Esophagus squamous epithelium (tissue), 5 donors: ENCODE measurements around the gene ABCB9. TPM values are rescaled to one million over a fixed set of nuclear protein-coding genes. Genes with fewer than 3 reads are reported as not detected.

Experiments used
- DNase-seq: peaks from one replicate; lab custom pipeline; 2025; lab: John Stamatoyannopoulos, UW
- H3K27ac ChIP-seq, 4 donors: fragments of 200-600 bp; sonication (generic); one replicate each; pipeline ENCODE4 v1.5.1; 2016 to 2019; ENCODE audit warnings: mild to moderate bottlenecking in 1 of 4
- H3K27me3 ChIP-seq, 4 donors: fragments of 200-600 bp; sonication (generic); 1 replicate in 3 of 4; 2 replicates in 1 of 4; pipeline versions ENCODE4 v1.5.1 to v1.6.0; 2017 to 2021; ENCODE audit warnings: antibody characterized with exemption in 1 of 4
- H3K36me3 ChIP-seq, 3 donors: fragments of 200-600 bp; sonication (generic); one replicate each; pipeline ENCODE4 v1.5.1; 2016 to 2019
- H3K4me1 ChIP-seq, 3 donors: fragments of 200-600 bp; sonication (generic); one replicate each; pipeline ENCODE4 v1.5.1; 2017 to 2019
- H3K4me3 ChIP-seq, 4 donors: fragments of 200-600 bp; sonication (generic); 1 replicate in 3 of 4; 2 replicates in 1 of 4; pipeline ENCODE4 v1.5.1; 2016 to 2019; ENCODE audit warnings: mild to moderate bottlenecking in 2 of 4, moderate library complexity in 1 of 4
- H3K9me3 ChIP-seq, 3 donors: fragments of 200-600 bp; sonication (generic); one replicate each; pipeline ENCODE4 v1.5.1; 2016 to 2019
- CTCF ChIP-seq, 6 experiments: fragments of 450-650 bp in 4 of 6; fragments of 200-600 bp in 2 of 6; sonication (generic) in 2 of 6; IDR thresholded peaks; one replicate each; pipeline ENCODE4 v1.5.1; 2016 to 2019; ENCODE audit warnings: antibody characterized with exemption in 6 of 6, mild to moderate bottlenecking in 4 of 6, moderate library complexity in 4 of 6
- POLR2A ChIP-seq, 4 donors: fragments of 450-650 bp; IDR thresholded peaks; one replicate each; pipeline ENCODE4 v1.6.1; 2017; ENCODE audit warnings: antibody characterized with exemption in 4 of 4, mild to moderate bottlenecking in 4 of 4, moderate library complexity in 3 of 4
- WGBS, 2 donors: methylation state at CpG; one replicate each; pipeline ENCODE4 v1.1.5; 2018; 5-methylcytosine and 5-hydroxymethylcytosine counted together
- intact Hi-C: fragments of 100-400 bp; cut with DNase I; formaldehyde crosslinking; loops from one replicate; pipeline ENCODE4 v1.15.0; 2022
- total RNA-seq, 4 donors: library from RNA; depleted of rRNA; stranded (reverse); fragments of >200 nt; gene quantifications; one replicate each; pipeline ENCODE4 v1.1.0, GENCODE V29; 2016
- donor health status: DM: yes; HTN: yes; CAD: no.

Gene ABCB9
- total RNA-seq, 4 donors from 2014 or later: 2.9 to 5.5 (median 3.3) TPM

- intact Hi-C loops: no loop called here
- H3K9me3 ChIP-seq: no peaks in the 10 kb centered on the region
- no peak for DNase-seq
- no peak for TF ChIP-seq CTCF (IDR thresholded peaks at IDR 0.05)
- no peak for TF ChIP-seq POLR2A (IDR thresholded peaks at IDR 0.05)
- WGBS, 2 donors: 89 to 95% methylated on average over 4 to 6 of the region's 14 CpGs
- no peaks in the 10 kb centered on the region for H3K27me3 ChIP-seq
- peak overlapping the region in 1 of 4 donors; percentile 89 for H3K27ac ChIP-seq
- no peaks in the 10 kb centered on the region for H3K36me3 ChIP-seq
- peaks cover 33 to 58% (median 37%) of the 10 kb centered on the region in 3 donors for H3K4me1 ChIP-seq
- H3K4me3 ChIP-seq: no peak overlapping the region
These were observed 17.7 kb downstream of the ABCB9 start for GRCh38 chr12:122948605-122949004.

- Histone ChIP-seq H3K36me3 (no peaks in the 10 kb centered on the region), H3K4me3 (peak overlapping the region in 2 of 4 donors; percentile 6 to 17), H3K27ac (peak overlapping the region; percentile 84 to 93 (median 88)), H3K9me3 (no peaks in the 10 kb centered on the region), H3K27me3 (no peaks in the 10 kb centered on the region), H3K4me1 (peaks cover 33 to 65% (median 41%) of the 10 kb centered on the region in 3 donors)
- 23 to 80% methylated on average over 1 to 11 of the region's 15 CpGs for WGBS, 2 donors
- intact Hi-C loops: no loop called here
- TF ChIP-seq CTCF (IDR thresholded peaks at IDR 0.05) (peak in 3 of 6 experiments; percentile 35 to 56 (median 35)), POLR2A (IDR thresholded peaks at IDR 0.05) (no peak)
- DNase-seq: no peak
These were observed 18.9 kb downstream of the ABCB9 start for GRCh38 chr12:122947352-122947792.

GRCh38 chr12:122946690-122947341, 19.4 kb downstream of the ABCB9 start:
- Histone ChIP-seq H3K36me3 (no peaks in the 10 kb centered on the region), H3K4me3 (peak overlapping the region in 2 of 4 donors; percentile 6 to 17), H3K4me1 (peaks cover 33 to 66% (median 41%) of the 10 kb centered on the region in 3 donors), H3K27ac (peak overlapping the region; percentile 84 to 93 (median 88)), H3K27me3 (no peaks in the 10 kb centered on the region), H3K9me3 (no peaks in the 10 kb centered on the region)
- TF ChIP-seq CTCF (IDR thresholded peaks at IDR 0.05) (peak in 5 of 6 experiments; percentile 11 to 68 (median 48)), POLR2A (IDR thresholded peaks at IDR 0.05) (peak in 2 of 4 donors; percentile 22 to 39)
- intact Hi-C loops: no loop called here
- peak; percentile 62 for DNase-seq
- 11 to 23% methylated on average over 3 of the region's 10 CpGs for WGBS, 2 donors

- H3K36me3 ChIP-seq: no peaks in the 10 kb centered on the region
- H3K27ac ChIP-seq: peak overlapping the region; percentile 23 to 74 (median 58)
- no peaks in the 10 kb centered on the region for H3K9me3 ChIP-seq
- intact Hi-C loops: no loop called here
- no peak for DNase-seq
- TF ChIP-seq POLR2A (IDR thresholded peaks at IDR 0.05) (no peak), CTCF (IDR thresholded peaks at IDR 0.05) (no peak)
- H3K4me1 ChIP-seq: peaks cover 33 to 69% (median 46%) of the 10 kb centered on the region in 3 donors
- H3K27me3 ChIP-seq: no peaks in the 10 kb centered on the region
- 36 to 54% methylated on average over 4 of the region's 14 CpGs for WGBS, 2 donors
- H3K4me3 ChIP-seq: no peak overlapping the region
These were observed 21.4 kb downstream of the ABCB9 start for GRCh38 chr12:122944605-122945592.
